D721Med (cell line): ENCODE measurements around the gene SEC22C.
"Not testable (repeated sequence)": the region's sequence is repeated elsewhere in the genome, so short reads cannot be mapped to it uniquely, and the experiment has no call there.

Source experiments
- DNase-seq: peaks from one replicate; pipeline ENCODE4 v3.0.0; 2011; ENCODE audit warnings: low spot score; ENCODE audit not compliant: insufficient read length
- FAIRE-seq: peaks from 2 replicates; lab custom pipeline; 2011; peaks lifted over from hg19 to GRCh38; lab: Jason Lieb, UNC
- CTCF ChIP-seq: IDR thresholded peaks from 2 replicates; pipeline ENCODE4 v1.5.1; 2012; ENCODE audit warnings: mild to moderate bottlenecking, control low read depth; ENCODE audit not compliant: insufficient read depth; ENCODE audit errors: missing control alignments

The SEC22C gene

DNA sequence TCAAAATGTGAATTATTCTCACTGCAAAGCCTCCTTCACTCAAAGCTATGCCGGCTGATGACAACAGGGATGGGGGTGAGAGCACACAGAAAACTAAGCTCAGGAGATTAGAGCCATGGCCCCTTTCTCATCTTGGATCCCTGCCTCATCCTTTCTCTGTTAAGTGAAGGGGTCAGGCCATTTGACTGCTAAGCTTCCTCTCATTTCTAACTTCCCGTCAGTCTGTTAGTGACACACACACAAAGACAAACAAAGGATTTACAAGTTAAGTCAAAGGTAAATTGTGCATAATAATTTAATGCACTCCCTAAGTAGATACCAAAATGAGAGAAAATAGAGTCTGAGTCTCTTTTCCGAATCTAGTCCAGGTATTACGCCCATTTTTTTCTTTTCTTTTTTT is 10.0 kb upstream of the SEC22C start:
- no peak for TF ChIP-seq CTCF
- no peak for FAIRE-seq
- no peak for DNase-seq

DNA sequence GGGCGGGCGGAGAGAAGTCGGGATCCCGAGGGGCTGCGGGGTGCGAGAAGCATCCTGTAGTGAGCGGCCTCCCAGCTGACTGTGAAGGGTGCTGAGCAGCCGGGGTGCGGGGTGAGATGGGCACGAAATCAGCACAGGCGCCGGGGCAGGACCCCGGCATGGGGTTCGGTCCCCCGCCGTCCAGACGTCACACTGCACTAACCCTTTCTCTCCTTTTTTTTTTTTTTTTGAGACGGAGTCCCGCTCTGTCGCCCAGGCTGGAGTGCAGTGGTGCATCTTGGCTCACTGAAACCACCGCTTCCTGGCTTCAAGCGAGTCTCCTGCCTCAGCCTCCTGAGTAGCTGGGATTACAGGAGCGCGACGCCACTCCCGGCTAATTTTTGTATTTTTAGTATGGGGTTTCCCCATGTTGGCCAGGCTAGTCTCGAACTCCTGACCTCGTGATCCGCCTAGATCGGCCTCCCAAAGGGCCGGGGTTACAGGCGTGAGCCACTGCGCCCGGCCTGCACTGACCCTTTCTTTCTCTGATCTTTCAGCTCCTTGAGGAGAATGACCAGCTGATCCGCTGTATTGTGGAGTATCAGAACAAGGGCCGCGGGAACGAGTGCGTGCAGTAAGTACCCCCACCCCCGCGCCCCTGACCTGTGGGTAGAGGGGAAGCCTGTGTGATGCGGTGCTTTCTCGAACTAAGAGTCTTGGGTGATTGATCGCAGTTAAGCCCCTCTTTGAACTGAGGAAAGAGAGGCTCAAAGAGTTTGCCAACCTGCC is 9.4 kb upstream of the SEC22C start:
- no peak for DNase-seq
- TF ChIP-seq CTCF: no peak
- no peak for FAIRE-seq

- DNase-seq (no peak), FAIRE-seq (no peak)
- TF ChIP-seq CTCF: no peak
Measured at GRCh38 chr3:42589382-42590109, 7.8 kb upstream of the SEC22C start.

GRCh38 chr3:42588625-42589024 is 6.9 kb upstream of the SEC22C start:
- DNase-seq: no peak
- no peak for TF ChIP-seq CTCF
- no peak for FAIRE-seq

GRCh38 chr3:42582474-42583070 is 805 bp upstream of the SEC22C start:
- TF ChIP-seq CTCF: no peak
- FAIRE-seq (no peak), DNase-seq (no peak)

DNA sequence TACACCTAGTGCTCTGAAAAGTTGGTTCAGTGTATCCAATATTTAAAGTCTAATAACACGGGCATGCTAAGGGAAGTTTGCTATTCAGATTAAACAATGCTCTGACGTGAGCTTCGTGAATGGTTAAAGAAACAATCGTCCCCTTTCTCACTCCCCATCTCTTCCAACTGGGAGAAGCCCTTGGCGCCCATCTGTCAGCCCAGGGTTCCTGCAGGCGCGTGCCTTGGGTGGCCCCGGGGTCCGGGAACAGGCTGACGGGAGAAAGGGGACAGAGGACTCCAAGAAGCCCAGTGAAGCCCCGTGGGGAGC is 413 bp downstream of the SEC22C start:
- no peak for FAIRE-seq
- DNase-seq: no peak
- TF ChIP-seq CTCF: no peak

DNA sequence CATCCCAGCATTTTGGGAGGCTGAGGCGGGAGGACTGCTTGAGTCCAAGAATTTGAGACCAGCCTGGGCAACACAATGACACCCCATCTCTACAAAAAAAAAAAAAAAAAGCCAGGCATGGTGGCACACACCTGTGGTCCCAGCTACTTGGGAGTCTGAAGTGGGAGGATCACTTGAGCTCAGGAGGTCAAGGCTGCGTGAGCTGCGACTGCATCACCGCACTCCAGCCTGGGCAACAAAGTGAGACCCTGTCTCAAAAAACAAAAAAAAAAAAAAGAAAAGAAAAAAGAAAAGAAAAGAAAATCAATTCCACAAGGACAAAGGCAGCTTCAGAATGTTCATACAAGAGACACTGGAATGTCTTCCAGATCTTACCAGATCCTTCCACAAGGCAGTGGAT is 2.4 kb downstream of the SEC22C start:
- not testable (repeated sequence) for DNase-seq, FAIRE-seq
